Activated CD4-positive, CD25-positive, alpha-beta regulatory T cell treated with anti-CD3 and anti-CD28 coated beads, Interleukin-2, amount 50 U/mL, for 24 hours (primary cell): Measurements from ENCODE around the gene CACNG7.

Experiments used
- ATAC-seq, 2 donors: fragments of 150-1000 bp; cut with Tn5 transposase; one replicate each; pipeline ENCODE4 v1.10.0; 2021; ENCODE audit warnings: mild to moderate bottlenecking in 1 of 2, moderate library complexity in 1 of 2

CACNG7 gene

GRCh38 chr19:53983457-53984289 lies 74.6 kb downstream of the CACNG7 start:
- ATAC-seq: no peak

- no peak for ATAC-seq
Measured at GRCh38 chr19:53985863-53986262, 76.8 kb downstream of the CACNG7 start.

DNA sequence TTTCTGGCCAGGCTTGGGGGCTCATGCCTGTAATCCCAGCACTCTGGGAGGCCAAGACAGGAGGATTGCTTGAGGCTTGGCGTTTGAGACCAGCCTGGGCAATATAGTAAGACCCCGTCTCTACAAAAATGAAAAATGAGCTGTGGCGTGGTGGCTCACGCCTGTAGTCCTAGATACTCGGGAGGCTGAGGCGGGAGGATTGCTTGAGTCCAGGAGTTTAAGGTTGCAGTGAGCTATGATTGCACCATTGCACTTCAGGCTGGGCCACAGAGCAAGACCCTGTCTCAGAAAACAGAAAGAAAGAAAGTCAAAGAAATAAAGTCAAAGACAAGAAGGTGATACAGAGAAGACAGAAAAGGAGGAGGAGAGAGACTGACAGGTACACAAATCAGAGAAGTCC lies 79.9 kb downstream of the CACNG7 start:
- ATAC-seq: no peak

- no peak for ATAC-seq
Measured at GRCh38 chr19:53989600-53990533, 80.8 kb downstream of the CACNG7 start.

DNA sequence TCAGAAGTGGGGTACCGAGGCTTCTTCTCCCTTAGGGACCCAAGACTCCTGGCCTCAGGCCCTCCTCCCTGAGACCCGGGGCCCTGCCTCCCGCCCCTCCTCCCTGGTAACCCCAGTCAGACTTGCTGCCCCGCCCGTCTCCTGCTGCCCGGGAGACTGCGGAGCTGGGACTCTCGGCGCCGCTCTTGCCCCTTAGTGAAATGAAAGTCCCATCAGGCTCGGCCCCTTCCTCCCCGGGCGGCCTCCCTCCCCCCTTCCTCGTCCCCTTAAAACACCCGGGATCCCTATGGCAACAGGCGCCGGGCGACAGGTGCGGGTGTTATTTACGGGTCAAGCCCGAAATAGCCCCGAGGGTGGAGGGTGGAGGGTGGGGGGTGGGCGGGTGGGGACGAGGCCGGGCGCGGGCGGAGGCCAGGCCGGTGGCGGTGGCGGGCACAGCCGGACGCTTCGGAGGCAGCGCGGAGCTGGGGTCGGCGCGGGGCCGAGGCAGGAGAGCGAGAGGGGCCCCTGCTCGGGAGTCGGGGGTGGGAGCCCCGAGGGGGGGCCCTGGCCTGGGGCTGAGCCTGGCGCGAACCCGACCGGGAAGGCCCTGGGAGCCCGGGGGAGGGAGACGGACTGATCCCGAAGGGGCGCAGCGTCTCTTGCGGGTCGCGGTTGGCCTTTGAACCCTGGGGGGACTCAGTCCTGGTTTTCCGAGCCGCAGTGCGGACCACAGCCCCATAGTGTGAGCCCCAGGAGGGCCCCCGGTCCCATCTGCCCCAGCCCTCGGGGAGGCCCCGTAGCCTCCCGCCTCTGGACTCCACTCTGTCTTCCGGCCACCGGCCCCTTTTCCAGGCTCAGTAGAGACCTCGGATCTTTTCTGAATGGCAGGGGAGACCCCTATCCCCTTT lies 82.4 kb downstream of the CACNG7 start, which contains the start of gene CACNG6:
TSS of gene CACNG6 (plus strand) at position 414 of the 890 bp plus-strand sequence. CDS start 1,241 bp downstream, outside the sequence.
- ATAC-seq: no peak

GRCh38 chr19:53992211-53992610 lies 83.1 kb downstream of the CACNG7 start:
- no peak for ATAC-seq

GRCh38 chr19:53992815-53993214 lies 83.7 kb downstream of the CACNG7 start:
- no peak for ATAC-seq

- no peak for ATAC-seq
Measured at GRCh38 chr19:53993448-53993847, 84.4 kb downstream of the CACNG7 start.
